GM19025 (cell line): ENCODE data around the gene MRGPRX2.

Experiments
- ATAC-seq: cut with Tn5 transposase; IDR thresholded peaks from one replicate; pipeline ENCODE4 v1.9.1; 2021; ENCODE audit warnings: mild to moderate bottlenecking, low read depth, moderate library complexity; ENCODE audit not compliant: unreplicated experiment

MRGPRX2 gene

GRCh38 chr11:19013181-19013857 lies 47.2 kb downstream of the MRGPRX2 start:
- no peak for ATAC-seq

- no peak for ATAC-seq
Observed at GRCh38 chr11:19012636-19013035, 47.9 kb downstream of the MRGPRX2 start.
